HG03196 (cell line): ENCODE results near the gene PSMD6.

Experiments
- ATAC-seq: cut with Tn5 transposase; IDR thresholded peaks from one replicate; pipeline ENCODE4 v1.9.1; 2021; ENCODE audit not compliant: unreplicated experiment

PSMD6 gene

DNA sequence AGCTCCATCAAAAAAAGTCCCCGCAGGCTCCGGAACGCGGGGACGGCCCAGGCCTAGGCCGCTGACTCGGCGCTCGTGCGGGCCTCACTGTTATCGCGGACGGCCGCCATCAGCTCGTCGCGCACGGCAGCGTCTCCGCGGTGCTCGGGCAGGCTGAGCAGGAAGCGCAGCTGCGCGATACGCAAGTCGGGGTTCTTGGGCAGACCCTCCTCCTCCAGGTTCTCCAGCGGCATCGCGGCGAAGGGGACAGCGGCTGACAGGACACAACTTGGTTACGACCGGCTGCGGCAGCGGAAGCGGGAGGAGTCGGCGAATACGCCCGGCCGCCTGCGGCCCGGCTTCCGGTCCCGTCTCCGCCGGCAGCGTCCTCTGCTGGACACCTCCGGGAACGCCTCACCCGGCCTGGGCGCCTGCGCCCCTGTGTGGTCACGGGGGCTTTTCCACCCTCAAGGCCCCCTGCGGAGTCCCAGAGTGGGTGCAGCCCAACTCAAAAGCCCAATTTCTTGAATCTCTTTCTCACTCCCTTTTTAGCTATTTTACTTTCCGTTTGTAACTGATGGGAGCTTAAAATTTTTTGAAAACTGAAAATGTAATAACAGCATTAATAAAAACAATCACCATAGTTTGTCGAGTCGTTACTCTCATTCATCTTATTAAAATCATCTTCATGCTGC lies at the start of gene PSMD6:
Gene PSMD6, minus strand, starts transcription at position 308 of the 674 bp plus-strand sequence. Its CDS starts 75 bp downstream, at position 233.
- ATAC-seq: peak; percentile 97

DNA sequence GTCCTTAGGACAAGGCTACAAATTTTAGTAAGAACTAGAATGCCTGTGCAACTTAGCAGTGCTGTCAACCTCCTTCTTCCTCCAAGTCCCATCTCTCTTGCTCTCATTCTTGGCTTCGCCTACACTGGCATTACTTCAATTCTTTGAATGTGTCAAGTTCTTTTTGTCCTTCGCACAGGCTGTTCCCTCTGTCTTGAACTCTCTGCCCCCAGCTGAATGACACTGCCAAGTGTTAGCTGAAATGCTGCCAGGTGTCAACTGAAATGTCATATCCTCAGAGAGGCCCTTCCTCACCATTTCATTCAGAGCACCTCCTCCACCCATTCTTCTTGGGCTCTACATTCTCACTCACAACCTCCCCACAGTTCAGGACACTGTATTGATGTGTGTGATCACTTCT lies 48.8 kb upstream of the PSMD6 start:
- ATAC-seq: no peak

DNA sequence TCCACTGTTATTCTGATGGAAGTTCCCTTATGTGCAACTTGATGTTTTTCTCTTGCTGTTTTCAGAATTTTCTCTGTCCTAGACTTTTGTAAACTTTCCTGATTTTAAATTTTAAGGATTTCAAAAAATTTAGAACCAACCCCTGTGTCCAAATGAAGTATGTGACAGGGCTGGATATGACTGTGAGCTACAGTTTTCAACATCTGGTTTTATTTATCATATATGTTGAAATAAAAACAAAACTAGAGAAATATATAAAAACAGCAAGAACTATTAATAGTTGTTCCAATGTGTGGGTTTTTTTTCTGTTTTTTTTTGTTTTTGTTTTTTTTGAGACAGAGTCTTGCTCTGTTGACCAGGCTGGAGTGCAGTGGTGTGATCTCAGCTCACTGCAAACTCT lies 47.4 kb upstream of the PSMD6 start:
- no peak for ATAC-seq

DNA sequence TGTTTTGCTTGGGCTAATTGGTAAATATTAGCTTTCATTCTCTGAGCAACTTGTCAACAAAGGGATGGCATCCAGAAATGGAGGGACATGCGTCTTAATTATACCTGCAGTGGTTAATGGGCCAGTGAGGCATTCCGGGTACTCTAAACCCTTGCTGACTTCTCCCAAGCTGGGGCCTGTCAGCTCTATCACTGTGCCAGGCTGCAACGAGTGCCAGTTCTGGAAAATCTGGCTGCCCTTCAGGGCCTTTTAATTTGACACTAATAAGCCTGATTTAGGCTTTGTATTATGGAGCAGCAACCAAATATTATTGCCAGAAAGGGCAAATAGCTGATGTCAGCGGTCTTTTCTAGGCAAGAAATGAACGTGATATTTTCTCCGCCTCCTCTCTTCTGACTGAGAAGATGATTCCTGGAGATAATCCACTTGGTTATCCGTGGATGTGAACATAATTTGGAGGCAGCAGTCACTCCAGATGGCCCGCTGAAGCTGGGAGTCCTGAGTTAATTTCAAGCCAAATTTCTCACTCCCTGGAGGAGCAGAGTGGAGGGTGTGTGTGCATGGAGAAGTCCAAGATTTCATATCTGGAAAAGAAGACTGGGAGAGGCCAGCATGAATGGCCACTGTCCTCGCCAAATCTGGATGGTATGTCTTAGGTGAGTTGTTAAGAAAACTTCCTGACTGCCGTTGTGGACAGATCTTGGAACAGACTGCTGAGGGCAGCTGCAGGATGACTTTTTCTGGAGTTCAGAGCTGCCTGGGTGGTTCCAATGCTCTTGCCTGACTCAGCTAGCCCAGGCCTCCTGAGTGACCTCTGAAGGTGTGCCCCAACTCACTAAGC lies 44.4 kb upstream of the PSMD6 start:
- no peak for ATAC-seq

DNA sequence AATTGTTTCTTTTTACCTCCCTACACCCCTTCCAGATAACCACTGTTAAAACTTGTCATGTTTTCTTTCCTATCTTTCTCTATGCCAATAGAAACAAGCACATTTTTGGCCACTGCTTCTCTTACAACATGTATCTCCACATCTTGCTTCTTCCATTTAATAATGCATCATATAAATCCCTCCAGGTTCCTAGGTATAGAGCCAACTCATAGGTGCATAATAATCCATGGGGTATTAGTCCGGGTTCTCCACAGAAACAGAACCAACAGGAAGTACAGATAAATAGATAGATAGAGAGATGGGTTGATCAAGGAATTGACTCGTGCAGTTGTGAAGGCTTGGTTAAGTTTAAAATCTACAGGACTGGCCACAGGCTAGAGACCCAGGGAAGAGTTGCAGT lies 41.5 kb upstream of the PSMD6 start:
- ATAC-seq: no peak

DNA sequence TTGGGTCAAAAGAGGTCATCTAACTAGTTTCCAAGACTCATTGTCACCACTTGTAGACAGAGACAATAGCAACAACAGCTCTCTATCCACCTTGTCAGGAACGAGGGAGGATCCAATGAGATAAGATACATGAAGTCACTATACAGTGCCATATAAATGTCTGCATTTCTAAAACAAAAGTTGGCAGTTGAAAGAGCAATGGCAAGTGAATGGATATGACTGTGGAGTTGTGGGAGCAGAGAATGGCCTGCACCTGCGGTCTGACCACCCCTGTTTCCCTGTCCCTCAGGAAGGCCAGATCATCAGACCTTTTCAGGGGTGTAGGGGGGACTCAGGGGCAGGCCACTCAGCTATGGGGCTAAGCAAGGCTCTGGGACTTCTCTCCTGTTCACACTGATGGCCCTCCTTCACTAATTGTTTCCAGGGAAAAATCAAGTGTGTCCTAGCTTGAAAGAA lies 40.7 kb upstream of the PSMD6 start:
- no peak for ATAC-seq

DNA sequence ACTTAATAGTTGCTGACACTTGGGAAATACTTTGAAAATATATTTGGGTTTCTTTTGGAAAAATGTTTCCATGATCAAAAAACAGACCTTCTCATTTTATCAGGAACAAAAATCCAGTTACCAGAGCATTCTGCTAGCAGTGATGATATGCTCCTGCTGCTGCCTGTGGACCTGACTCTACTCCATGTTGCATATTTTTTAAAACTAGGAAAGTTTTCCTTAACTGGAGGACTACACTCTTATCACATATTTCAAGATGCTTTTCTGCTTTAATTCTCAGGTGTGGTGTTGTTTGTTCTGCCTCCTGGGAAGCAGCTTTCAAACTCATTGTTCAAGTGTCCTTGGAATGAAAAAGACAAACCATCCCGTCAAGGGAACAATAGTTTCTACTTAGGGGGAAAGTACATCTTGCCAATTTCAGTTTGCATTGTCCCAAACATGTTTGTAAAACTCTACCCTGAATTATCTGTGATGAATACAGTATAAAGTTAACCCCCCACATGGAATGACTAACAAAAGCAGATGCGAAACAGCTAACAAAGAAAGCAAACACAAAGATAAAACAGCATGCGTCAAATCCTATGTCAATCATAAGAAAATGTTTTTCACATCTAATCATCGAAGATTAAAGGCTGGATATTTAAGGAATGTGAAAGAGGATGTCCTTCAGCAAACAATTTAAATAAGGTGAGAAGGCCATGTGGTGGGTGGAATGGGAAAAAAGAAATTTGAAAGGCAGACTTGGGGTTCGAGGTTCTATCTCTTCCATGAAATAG lies 40.1 kb upstream of the PSMD6 start:
- no peak for ATAC-seq

DNA sequence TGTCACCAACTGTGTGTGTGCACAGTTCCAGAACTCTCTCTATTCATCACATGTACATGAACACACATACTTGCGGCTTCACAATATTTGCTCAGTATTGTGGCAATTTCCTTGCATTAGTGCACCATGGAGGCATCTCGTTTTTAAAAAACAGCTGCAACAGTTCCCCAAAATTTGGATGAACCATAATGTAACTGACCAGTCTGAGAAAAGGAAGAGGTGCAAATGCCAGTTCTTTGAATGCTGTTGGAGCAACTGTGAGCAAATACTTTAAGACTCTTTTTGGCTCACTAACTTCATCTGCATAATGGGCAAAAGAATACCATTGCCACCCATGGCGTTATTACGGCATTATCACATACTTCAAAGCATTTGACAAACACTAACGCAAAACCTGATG lies 38.3 kb upstream of the PSMD6 start:
- ATAC-seq: no peak

DNA sequence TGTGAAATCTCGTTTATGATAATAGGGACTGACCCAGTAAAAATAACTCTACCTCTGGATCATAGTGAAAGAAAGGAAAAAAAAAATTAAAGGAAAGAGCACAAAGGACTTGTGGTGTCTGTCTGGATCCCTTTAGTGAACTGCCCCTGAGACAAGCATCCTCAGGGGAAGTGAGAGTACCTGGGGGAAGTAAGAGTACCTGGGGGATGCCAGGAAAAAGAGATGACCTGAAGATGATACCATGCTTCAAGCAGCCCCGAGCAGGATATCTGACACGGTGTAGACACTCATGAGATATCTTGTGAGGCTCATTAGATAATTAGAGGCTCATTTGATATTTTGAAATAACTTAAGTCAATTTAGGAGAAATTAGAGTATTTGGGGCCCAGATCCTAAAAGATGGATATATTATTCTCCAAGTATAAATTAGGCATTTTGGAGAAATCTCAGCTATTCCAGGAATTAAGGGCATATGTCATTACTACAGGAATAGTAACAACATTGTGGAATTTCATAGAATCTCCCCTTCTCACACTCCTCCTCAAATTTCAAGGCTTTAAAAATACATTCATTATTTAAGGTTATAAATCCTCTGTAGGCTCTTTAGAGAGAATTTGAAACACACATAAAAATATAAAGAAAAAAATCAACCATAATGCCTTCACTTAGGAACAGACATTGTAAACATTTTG lies 36.3 kb upstream of the PSMD6 start:
- ATAC-seq: no peak

DNA sequence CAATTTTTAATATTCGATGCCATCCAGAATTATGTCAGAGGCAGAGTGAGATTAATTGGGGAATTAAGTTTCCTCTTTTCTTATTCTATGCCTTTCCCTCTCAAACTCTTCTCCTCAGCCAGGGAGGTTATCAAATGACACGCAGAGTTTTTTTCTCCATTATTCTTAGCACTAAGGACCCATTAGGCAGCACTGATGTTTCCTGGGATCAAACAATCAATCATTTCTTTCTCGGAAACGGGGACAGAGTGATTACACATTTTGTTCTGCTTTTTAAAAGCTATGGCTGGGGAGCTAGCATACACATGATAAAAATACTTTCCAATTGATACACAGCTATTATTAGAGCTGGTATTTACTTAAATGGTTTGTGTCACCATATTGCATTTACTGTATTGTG lies 35.3 kb upstream of the PSMD6 start:
- ATAC-seq: no peak

DNA sequence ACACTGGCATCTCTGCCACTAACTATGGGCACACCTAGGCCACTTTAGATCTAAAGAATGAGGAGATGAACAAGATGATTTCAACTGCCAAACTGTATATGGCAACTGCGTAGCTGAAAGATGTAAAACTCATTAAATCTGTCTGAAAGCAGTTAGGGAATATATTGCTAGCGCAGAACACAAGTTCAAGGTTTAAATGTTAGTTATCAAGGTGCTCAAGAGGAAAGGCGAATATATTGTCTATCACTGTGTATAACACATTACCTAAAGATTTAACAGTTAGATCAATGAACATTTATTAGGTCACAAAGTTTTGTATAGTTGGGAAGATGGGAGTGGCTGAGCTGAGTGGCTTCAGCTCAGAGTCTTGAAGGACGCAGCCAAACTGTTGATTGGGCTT lies 33.9 kb upstream of the PSMD6 start:
- ATAC-seq: no peak

DNA sequence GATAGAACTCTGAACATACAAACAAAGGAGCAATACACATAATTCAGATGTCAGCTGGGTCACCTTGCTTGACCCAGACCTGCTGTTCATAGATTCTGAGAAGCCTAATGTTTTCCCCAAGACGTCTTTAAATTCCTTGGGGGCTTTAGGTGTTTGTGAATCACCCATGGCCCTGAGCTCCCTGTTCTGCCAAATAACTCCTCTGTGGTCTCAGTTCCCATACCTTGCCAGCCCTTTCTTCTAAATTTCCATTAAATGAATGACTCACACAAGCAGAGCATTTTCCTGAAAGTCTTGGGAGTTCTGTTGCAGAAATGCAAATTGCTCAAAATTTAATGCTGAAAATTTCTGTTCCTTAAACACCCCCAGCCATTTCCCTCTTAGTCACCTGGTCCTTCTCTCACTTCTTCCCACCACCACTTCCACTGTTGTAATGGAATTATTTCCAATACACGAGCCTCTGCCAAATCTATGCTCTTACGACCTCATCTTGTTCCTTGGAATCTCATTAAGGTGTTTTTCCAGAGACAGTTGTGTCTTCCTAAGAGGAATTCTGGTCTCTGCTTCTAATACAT lies 33.4 kb upstream of the PSMD6 start:
- ATAC-seq: no peak

DNA sequence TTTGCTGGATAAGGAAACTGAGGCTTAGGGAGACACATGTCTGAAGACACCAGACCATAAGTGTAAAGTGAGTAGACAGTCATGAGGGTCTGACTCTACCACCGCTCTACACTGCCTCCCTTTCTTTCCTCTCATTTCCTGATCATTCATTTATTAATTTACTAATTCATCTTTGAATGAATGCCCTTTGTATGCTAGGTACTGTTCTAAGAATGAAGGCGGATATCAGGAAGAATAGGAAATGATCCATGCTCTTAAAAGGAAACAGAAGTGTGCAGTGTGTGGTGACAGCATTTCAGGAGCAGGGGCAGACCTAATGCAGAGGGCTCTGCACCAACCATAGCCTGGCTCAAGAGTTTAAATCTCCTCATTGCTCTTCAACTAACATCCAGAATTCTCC lies 31.8 kb upstream of the PSMD6 start:
- no peak for ATAC-seq

DNA sequence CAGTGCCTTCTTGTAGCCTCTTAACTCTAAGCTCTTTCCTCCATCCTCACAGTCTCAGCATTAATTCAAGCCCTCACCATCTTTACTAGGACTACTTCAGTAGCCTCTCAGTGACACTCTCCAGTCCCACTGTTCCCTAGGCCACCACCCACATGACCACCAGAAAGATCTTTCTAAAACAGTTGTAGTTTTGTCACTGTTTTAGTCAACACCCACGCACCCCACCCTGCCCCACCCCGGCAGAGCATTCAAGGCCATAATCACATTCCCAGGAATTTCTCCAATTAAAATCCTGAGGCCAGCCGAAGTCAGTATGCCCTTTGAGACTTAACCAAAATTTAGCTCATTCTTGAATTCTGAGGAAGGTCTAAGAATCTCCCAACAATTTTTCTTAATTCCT lies 31.2 kb upstream of the PSMD6 start:
- no peak for ATAC-seq

DNA sequence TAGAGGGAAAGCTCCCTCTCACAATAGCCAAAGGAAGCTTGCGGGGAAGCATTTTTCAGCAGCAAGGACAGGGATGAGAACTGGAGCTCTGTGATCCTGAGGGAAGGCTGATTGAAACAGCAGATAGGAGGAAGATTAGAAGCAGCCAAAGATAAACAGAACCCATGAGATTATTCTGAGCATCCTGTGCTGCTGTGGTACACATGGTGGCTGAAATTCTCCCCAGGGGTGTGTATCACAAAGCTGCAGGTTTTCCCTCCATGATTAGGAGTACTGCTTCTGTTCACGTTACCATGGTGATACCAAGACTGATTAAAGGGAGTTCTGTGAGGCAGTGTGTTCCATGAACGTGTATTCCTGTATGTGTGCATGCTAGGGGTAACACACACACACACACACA lies 30.3 kb upstream of the PSMD6 start:
- no peak for ATAC-seq

DNA sequence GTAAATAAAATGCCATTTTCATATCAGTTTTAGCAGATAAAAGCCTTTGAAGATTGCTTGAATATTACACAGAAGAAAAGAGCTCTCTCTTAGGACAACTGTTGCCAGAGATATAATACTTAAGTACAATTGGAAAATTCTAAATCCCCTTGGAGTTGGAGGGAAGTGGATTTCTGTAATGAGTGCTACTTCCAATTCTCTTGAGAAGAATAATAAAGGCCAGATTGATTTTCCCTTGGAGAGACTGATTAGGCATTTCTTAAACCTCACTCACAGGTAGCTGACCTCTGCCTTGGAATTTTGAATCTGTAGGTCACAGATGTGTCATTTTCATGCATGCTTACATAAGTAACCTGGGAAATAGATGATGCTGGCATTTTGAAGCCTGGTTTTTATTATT lies 29.8 kb upstream of the PSMD6 start:
- ATAC-seq: no peak

DNA sequence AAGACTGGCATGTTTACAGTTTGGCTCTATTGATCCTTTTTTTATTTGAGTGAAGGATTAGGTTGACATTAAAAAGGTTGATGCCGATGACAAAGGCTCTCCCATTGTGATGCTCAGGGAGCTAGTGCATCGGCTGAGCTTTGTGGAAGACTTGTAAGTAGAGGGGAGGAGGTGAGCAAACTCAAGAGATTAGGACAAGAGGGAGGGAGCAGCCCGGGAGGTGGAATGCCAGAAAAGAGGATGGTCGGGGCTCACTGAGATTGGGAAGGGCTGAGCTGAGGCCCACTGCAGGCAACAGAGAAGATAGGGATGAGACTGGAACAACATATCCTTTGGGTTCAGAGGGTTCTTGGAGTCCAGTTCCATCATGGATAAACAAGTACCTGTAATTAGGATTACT lies 26.5 kb upstream of the PSMD6 start:
- ATAC-seq: no peak

DNA sequence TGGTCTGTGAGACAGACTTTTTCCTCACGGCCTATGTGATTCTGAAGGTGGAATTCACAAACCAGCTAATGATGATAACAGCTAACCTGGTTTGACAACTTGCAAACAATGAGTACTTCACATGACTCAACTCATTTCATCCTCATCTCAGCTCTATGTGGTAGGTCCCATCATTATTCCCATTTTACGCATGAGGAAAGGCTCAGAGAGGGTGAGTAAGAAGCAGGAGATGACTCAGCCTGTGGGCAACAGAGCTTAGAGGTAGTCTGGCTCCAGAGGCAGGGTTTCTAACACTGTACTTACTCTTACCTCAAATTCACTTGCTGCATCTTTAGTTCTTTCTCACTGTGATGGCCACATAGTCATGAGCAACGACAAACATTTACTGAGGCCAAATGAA lies 25.8 kb upstream of the PSMD6 start:
- ATAC-seq: no peak

DNA sequence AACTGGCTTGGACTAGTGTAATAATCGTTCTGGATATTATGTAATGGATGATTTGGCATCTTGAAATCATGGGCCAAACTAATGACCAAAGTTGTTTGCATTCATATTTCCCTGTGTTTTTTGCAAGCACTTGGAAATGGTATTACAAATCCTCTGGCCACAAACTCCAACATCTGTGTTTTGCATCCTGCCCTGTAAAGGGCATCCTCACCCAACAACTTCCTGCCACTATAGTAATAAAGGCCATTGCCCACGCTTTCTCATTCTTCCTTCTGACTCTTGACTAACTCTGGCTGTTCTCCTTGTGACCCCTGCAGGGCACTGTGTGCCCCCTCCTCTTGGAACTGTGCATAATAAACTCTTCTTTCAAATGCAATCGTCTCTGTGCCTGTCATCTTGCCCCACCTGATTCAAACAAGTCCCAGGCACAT lies 25.4 kb upstream of the PSMD6 start:
- no peak for ATAC-seq

DNA sequence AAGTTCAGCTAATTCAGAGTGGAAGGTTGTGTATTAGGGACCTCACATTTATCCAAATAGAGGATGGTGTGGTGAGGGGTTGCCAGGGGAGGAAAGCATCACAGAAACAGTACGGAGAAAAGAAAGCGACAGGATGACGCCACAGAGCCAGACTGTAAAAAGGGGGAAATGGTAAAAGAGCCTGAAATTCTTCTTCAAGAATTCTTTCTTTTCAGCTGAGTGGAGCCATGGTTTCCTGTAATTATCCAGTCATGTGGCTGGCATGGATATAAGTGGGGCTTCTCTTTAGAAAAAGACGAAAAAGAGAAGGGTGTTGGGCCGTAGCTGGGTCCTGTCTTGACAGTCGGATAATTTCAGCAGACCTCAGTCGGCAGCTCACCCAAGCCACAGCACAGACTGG lies 24.5 kb upstream of the PSMD6 start:
- ATAC-seq: no peak
